Measurements from ENCODE around the gene MPV17L.
"Not testable (repeated sequence)": the region's sequence is repeated elsewhere in the genome, so short reads cannot be mapped to it uniquely, and the experiment has no call there.

Gene MPV17L

GRCh38 chr16:15395631-15396508 lies at the start of gene MPV17L:
Gene MPV17L (plus strand): TSS chr16:15395754. CDS start chr16:15395898, 144 bp downstream.
- DNase-seq (ENCODE audit: low spot score) = peak; percentile 34

- DNase-seq (ENCODE audit: low spot score) = not testable (repeated sequence)
Observed at GRCh38 chr16:15348721-15349120, 46.8 kb upstream of the MPV17L start.

GRCh38 chr16:15351251-15351650 lies 44.3 kb upstream of the MPV17L start:
- not testable (repeated sequence) for DNase-seq (ENCODE audit: low spot score)

- DNase-seq (ENCODE audit: low spot score) = not testable (repeated sequence)
Observed at GRCh38 chr16:15351745-15352144, 43.8 kb upstream of the MPV17L start.

- DNase-seq (ENCODE audit: low spot score) = not testable (repeated sequence)
Observed at GRCh38 chr16:15352852-15353251, 42.7 kb upstream of the MPV17L start.

- DNase-seq (ENCODE audit: low spot score) = not testable (repeated sequence)
Observed at GRCh38 chr16:15354846-15355245, 40.7 kb upstream of the MPV17L start.

GRCh38 chr16:15357495-15357894 lies 38.1 kb upstream of the MPV17L start:
- DNase-seq (ENCODE audit: low spot score) = not testable (repeated sequence)

- not testable (repeated sequence) for DNase-seq (ENCODE audit: low spot score)
Observed at GRCh38 chr16:15378194-15378593, 17.4 kb upstream of the MPV17L start, which contains the start of gene NPIPA5. Gene NPIPA5 (minus strand): TSS chr16:15378294. CDS start chr16:15378294, 0 bp downstream.

GRCh38 chr16:15382810-15383209 lies 12.7 kb upstream of the MPV17L start:
- not testable (repeated sequence) for DNase-seq (ENCODE audit: low spot score)

- not testable (repeated sequence) for DNase-seq (ENCODE audit: low spot score)
Observed at GRCh38 chr16:15388060-15388459, 7.5 kb upstream of the MPV17L start.

- DNase-seq (ENCODE audit: low spot score) = not testable (repeated sequence)
Observed at GRCh38 chr16:15389916-15390315, 5.6 kb upstream of the MPV17L start.

GRCh38 chr16:15393025-15393424 lies 2.5 kb upstream of the MPV17L start:
- DNase-seq (ENCODE audit: low spot score) = not testable (repeated sequence)

GRCh38 chr16:15396509-15396829 lies 915 bp downstream of the MPV17L start:
- DNase-seq (ENCODE audit: low spot score) = not testable (repeated sequence)

- no peak for DNase-seq (ENCODE audit: low spot score)
Observed at GRCh38 chr16:15396948-15397594, 1.5 kb downstream of the MPV17L start.

- DNase-seq (ENCODE audit: low spot score) = no peak
Observed at GRCh38 chr16:15398618-15399316, 3.2 kb downstream of the MPV17L start.

GRCh38 chr16:15399317-15399716 lies 3.8 kb downstream of the MPV17L start:
- no peak for DNase-seq (ENCODE audit: low spot score)

- not testable (repeated sequence) for DNase-seq (ENCODE audit: low spot score)
Observed at GRCh38 chr16:15400314-15400713, 4.8 kb downstream of the MPV17L start.

- DNase-seq (ENCODE audit: low spot score) = no peak
Observed at GRCh38 chr16:15401972-15402371, 6.4 kb downstream of the MPV17L start.

- no peak for DNase-seq (ENCODE audit: low spot score)
Observed at GRCh38 chr16:15403392-15403995, 7.9 kb downstream of the MPV17L start.

GRCh38 chr16:15404091-15404490 lies 8.5 kb downstream of the MPV17L start:
- DNase-seq (ENCODE audit: low spot score) = not testable (repeated sequence)

GRCh38 chr16:15404792-15405191 lies 9.2 kb downstream of the MPV17L start:
- no peak for DNase-seq (ENCODE audit: low spot score)

- DNase-seq (ENCODE audit: low spot score) = not testable (repeated sequence)
Observed at GRCh38 chr16:15407756-15408155, 12.2 kb downstream of the MPV17L start.

Data from putamen (tissue), 1 donor.